ENCODE data around the gene FBXW7.

DNA sequence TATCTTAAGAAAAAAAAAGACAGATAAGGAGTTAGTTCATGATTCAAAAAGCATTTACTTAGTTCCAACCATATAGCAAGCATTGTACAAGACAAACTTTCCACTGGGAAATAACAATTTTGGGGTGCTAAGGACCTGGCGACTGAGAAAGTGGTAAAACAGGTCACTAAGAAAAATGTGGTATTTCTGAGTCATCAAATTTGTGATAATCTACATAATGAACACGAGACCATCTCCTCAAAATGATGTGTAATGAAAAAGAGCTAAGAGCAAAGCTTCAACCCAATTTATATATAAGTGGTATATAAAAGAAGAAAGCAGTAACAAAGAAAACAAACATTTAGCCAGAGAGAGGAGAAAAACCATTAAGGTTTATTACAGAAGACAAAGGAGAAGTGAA lies 72.3 kb downstream of the FBXW7 start:
- TF ChIP-seq, protein P1, sequence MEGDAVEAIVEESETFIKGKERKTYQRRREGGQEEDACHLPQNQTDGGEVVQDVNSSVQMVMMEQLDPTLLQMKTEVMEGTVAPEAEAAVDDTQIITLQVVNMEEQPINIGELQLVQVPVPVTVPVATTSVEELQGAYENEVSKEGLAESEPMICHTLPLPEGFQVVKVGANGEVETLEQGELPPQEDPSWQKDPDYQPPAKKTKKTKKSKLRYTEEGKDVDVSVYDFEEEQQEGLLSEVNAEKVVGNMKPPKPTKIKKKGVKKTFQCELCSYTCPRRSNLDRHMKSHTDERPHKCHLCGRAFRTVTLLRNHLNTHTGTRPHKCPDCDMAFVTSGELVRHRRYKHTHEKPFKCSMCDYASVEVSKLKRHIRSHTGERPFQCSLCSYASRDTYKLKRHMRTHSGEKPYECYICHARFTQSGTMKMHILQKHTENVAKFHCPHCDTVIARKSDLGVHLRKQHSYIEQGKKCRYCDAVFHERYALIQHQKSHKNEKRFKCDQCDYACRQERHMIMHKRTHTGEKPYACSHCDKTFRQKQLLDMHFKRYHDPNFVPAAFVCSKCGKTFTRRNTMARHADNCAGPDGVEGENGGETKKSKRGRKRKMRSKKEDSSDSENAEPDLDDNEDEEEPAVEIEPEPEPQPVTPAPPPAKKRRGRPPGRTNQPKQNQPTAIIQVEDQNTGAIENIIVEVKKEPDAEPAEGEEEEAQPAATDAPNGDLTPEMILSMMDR (IDR thresholded peaks at IDR 0.05), result no peak
- TF ChIP-seq POLR2A (IDR thresholded peaks at IDR 0.05), result no peak

Data from thyroid gland (tissue), 4 donors.